Thyroid gland (tissue), 4 donors: ENCODE measurements around the gene SMIM32. TPM values are rescaled to one million over a fixed set of nuclear protein-coding genes. Genes with fewer than 3 reads are reported as not detected.

Source experiments
- DNase-seq, 2 donors: peaks; one replicate each; pipeline ENCODE4 v3.0.0-alpha.2; 2019
- H3K27ac ChIP-seq, 3 donors: fragments of 200-600 bp; sonication (generic); 1 replicate in 2 of 3; 2 replicates in 1 of 3; pipeline ENCODE4 v1.5.1; 2016 to 2019; ENCODE audit warnings: mild to moderate bottlenecking in 1 of 3, moderate library complexity in 1 of 3
- H3K27me3 ChIP-seq: fragments of 200-600 bp; sonication (generic); one replicate; pipeline ENCODE4 v1.5.1; 2019
- H3K36me3 ChIP-seq, 2 donors: fragments of 200-600 bp; sonication (generic); one replicate each; pipeline ENCODE4 v1.5.1; 2016 to 2019
- H3K4me1 ChIP-seq, 2 donors: fragments of 200-600 bp; sonication (generic); one replicate each; pipeline ENCODE4 v1.5.1; 2017 to 2019
- H3K4me3 ChIP-seq, 3 donors: fragments of 200-600 bp; sonication (generic); replicated peaks in 1 of 3; 1 replicate in 2 of 3; 2 replicates in 1 of 3; pipeline ENCODE4 v1.5.1; 2016; ENCODE audit warnings: mild to moderate bottlenecking in 1 of 3
- H3K9me3 ChIP-seq: fragments of 200-600 bp; sonication (generic); one replicate; pipeline ENCODE4 v1.5.1; 2017
- CTCF ChIP-seq, 6 experiments: fragments of 200-600 bp in 3 of 6; fragments of 450-650 bp in 3 of 6; sonication (generic) in 3 of 6; IDR thresholded peaks; one replicate each; pipeline ENCODE4 v1.5.1; 2016 to 2019; ENCODE audit warnings: antibody characterized with exemption in 6 of 6, mild to moderate bottlenecking in 2 of 6, inconsistent platforms in 1 of 6, moderate library complexity in 1 of 6
- POLR2A ChIP-seq, 2 donors: fragments of 450-650 bp; IDR thresholded peaks; one replicate each; pipeline ENCODE4 v1.6.1; 2017; ENCODE audit warnings: antibody characterized with exemption in 2 of 2, mild to moderate bottlenecking in 2 of 2, moderate library complexity in 1 of 2
- WGBS, 2 donors: methylation state at CpG; one replicate each; pipeline ENCODE4 v1.1.5; 2017; 5-methylcytosine and 5-hydroxymethylcytosine counted together
- intact Hi-C: fragments of 100-400 bp; cut with DNase I; formaldehyde crosslinking; loops from one replicate; pipeline ENCODE4 v1.15.1; 2023
- total RNA-seq, 4 donors: library from RNA; depleted of rRNA; stranded (reverse); fragments of >200 nt; gene quantifications; one replicate each; pipeline ENCODE4 v1.2.3, GENCODE V29; 2016

Gene SMIM32
- total RNA-seq, 4 donors from 2014 or later = 0.44 TPM; not detected in 3

- 70 to 79% methylated on average over 9 of the region's 9 CpGs for WGBS, 2 donors
- intact Hi-C loops = loop anchor here (5.0 kb wide), 2 partner anchors 267 to 327 kb away; no protein-coding TSS in a partner anchor
- Histone ChIP-seq H3K27me3 (no peaks in the 10 kb centered on the region), H3K27ac (no peak overlapping the region), H3K4me1 (no peaks in the 10 kb centered on the region), H3K9me3 (no peaks in the 10 kb centered on the region), H3K36me3 (no peaks in the 10 kb centered on the region), H3K4me3 (no peak overlapping the region)
- TF ChIP-seq POLR2A (IDR thresholded peaks at IDR 0.05) (no peak), CTCF (IDR thresholded peaks at IDR 0.05) (no peak)
- no peak for DNase-seq
Measured at GRCh38 chr5:136213919-136214493, 21.0 kb upstream of the SMIM32 start.

GRCh38 chr5:136212252-136212721 lies 19.3 kb upstream of the SMIM32 start:
- intact Hi-C loops = loop anchor here (5.0 kb wide), 2 partner anchors 265 to 325 kb away; no protein-coding TSS in a partner anchor

DNA sequence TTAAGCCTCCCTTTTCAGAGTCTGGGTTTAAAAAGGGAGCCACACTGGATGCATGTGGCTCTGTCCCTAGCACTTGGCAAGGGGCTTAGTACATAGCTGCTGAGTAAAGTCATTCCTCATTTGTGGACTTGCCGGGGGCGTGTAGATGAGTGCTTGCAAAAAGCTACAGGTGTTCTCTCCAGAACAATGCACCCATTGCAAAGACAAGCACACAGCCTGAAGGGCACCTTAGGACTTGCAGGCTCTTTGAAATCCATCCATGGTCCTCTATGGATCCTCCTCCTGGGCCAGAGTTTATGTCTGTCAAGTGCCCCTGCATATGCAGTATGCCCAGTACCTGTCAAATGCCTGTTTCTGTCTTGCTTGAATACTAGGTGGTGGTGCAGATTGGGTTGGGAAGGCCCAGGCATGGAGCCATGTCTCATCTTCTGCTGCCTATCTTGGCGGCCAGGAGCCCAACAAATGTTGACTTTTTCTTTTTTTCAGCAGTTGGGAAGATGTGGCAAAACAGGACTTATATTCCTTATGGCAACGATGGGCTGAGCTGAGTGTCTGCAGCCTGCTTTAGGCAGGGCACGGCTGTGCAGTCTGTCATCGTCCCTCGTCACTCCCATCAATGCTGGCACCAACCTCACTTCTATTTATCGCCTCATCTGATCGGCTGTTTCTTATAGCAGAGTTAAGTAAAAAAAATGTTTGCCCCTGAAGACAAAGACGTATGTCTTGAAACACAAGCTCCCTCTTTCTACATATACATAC lies 18.5 kb upstream of the SMIM32 start:
- Histone ChIP-seq H3K4me1 (no peaks in the 10 kb centered on the region), H3K27ac (no peak overlapping the region), H3K9me3 (no peaks in the 10 kb centered on the region), H3K27me3 (no peaks in the 10 kb centered on the region), H3K36me3 (no peaks in the 10 kb centered on the region), H3K4me3 (no peak overlapping the region)
- DNase-seq = no peak
- WGBS, 2 donors = 83 to 88% methylated on average over 10 of the region's 10 CpGs
- TF ChIP-seq CTCF (IDR thresholded peaks at IDR 0.05) = no peak
- TF ChIP-seq POLR2A (IDR thresholded peaks at IDR 0.05) = no peak
- intact Hi-C loops = loop anchor here (5.0 kb wide), 2 partner anchors 264 to 324 kb away; no protein-coding TSS in a partner anchor

More at GRCh38 chr5:136212252-136212721, 19.3 kb upstream of the SMIM32 start:
- WGBS, 2 donors = 49% methylated on average over 10 of the region's 10 CpGs
- no peaks in the 10 kb centered on the region for H3K27me3 ChIP-seq
- TF ChIP-seq POLR2A (IDR thresholded peaks at IDR 0.05) (no peak), CTCF (IDR thresholded peaks at IDR 0.05) (peak; percentile 71 to 86 (median 80))
- no peaks in the 10 kb centered on the region for H3K4me1 ChIP-seq
- no peak overlapping the region for H3K27ac ChIP-seq
- H3K36me3 ChIP-seq = no peaks in the 10 kb centered on the region
- H3K9me3 ChIP-seq = no peaks in the 10 kb centered on the region
- DNase-seq = peak; percentile 57 to 59
- H3K4me3 ChIP-seq = no peak overlapping the region

DNA sequence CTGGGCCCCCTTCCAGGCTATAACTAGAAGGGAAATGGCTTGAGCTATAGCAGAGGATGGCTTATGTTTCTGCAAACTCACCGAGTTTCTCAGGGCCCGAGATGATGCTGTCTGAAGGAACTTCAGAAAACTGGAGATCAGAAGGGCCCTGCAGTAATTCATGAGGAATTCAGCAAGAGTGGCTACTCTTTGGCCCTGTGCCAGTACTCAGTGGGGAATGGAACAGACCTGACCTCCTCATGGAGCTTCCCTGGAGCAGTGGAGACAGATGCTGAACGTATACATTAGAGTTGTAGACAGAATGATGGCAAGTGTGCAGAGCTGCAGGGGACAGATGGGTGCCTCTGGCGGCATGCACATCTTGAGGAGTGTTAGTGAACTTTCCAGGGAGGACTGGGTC lies 17.3 kb upstream of the SMIM32 start:
- Histone ChIP-seq H3K4me3 (no peak overlapping the region), H3K27ac (no peak overlapping the region), H3K36me3 (no peaks in the 10 kb centered on the region), H3K9me3 (no peaks in the 10 kb centered on the region), H3K27me3 (no peaks in the 10 kb centered on the region), H3K4me1 (no peaks in the 10 kb centered on the region)
- TF ChIP-seq POLR2A (IDR thresholded peaks at IDR 0.05) (no peak), CTCF (IDR thresholded peaks at IDR 0.05) (no peak)
- peak; percentile 17 to 32 for DNase-seq
- intact Hi-C loops = loop anchor here (5.0 kb wide), 2 partner anchors 263 to 323 kb away; no protein-coding TSS in a partner anchor
- WGBS, 2 donors = 73 to 84% methylated on average over 4 of the region's 4 CpGs
